GM18868 (cell line): Measurements from ENCODE around the gene GIPC2.
A peak's percentile ranks its signal among the peaks of the same experiment; 100 is the strongest.
"Not testable (repeated sequence)": the region's sequence is repeated elsewhere in the genome, so short reads cannot be mapped to it uniquely, and the experiment has no call there.

Source experiments
- ATAC-seq: cut with Tn5 transposase; IDR thresholded peaks from one replicate; pipeline ENCODE4 v1.9.1; 2021; ENCODE audit warnings: mild to moderate bottlenecking, moderate library complexity; ENCODE audit not compliant: unreplicated experiment

GIPC2 gene

DNA sequence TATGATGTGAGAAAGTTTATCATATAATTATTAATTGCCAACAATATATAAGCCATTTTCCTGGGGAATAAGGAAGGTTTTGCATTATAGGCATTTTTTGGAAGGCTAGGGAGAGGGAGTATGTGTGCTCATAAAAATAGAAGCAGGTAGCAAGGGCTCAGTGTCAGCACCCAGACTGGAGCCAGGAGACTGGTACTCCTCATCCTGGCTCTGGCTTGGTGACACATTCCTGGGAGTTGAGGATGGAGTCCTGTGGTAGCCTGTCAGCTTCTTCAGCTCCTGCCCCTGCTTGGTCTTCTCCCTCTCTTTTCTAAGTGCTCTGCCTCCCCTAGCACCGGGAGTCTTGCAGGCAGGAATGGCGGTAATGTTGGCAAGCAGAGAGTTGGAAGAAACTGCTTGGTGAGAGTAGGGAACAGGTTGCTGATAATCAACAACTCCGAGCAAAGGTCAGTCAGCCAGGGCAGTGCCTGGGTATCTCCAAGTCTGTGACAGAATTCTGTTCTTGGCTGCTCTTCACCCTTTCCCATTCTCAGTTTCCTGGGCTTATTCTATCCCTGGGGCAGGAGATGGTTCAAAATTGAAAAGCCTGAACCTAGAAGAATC is 23.0 kb downstream of the GIPC2 start:
- no peak for ATAC-seq

DNA sequence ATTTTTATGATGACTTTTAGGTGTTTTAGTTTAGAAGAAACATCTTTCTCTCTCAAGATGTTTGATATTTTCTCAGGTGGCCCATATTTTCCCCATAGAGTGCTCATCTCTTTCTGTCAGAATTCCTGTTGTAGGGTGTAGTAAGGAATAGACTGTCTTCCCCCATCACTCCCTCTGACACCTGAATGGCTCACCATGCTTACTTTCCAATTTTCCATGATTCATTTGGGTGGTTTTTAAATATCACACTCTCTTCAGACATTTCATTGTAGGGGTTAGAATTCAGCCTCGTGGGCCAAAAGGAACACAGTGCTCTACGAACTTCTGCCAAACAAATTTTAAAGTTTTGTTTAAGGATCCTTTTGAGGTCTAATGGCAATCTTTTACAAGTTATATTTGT is 24.0 kb downstream of the GIPC2 start:
- no peak for ATAC-seq

DNA sequence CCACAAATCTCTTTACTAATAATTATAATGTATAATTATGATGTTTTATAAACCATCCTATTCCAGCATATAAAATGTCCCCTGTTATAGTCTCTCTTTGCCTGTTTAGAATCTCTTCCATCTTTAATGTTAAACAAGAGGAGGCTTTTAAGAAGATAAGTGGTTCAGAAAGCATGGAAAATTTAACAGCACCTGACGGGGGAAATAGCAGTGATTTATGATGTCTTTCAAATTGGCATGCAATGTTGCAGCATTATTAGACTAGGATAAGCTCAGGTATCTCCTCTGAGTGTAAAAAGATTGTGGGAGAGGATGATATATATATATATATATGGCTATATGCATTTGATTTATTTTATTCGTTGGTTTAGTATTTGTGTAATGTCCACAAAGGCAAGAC is 24.4 kb downstream of the GIPC2 start:
- ATAC-seq, result no peak

DNA sequence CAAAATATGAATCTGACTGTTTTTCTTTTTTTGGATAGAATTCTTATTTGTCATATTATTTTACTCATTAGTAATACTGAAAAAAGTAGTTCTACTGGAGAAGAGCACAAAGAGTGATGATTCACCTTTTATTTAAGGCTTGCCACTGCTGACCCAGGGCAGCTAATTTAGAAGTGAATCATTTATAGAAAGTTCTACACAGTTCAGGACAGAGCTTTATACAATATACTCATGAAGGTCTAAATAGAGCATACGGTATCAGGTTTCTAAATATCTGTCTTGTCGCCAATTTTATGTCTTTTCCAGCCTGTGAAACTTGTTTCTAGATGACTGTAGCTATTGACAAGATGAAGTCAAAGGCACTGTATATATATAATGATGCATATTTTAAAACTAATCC is 25.0 kb downstream of the GIPC2 start:
- peak; percentile 94 for ATAC-seq

DNA sequence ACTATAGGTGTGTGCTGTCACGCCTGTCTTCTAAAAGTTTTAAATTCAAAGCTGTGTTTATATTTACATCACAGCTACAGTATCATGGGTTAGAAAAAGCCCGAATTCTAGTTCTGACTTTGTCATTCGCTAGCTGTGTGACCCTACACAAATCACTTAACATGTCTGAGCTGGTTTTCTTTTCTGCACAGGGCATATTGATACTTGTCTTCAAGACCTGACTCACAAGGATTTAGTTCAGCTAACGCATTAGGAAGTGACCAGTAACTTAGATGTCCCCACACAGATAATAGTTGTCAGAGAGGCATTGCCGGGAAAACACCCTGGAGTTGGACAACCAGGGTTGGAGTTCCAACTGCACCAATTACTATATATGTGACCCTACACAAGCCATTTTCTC is 25.9 kb downstream of the GIPC2 start:
- ATAC-seq, result no peak

DNA sequence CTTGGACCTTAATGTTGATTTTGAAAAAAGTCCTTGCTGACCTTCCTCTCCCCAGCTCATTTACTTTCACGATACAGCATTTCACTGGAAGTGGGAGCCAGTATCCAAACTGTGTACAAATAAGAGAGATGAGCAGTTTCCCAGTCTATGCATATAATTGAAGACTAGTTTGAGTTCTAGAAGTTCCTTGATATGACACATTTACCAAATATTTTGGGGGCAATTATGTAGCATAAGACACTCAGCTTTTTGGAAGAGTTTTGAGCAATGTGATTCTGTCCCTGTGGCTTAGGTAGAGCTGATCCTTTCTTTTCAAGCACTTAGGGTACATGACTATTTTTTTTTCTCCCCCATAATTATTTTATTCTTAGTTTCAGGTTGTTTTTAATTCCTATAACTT is 26.4 kb downstream of the GIPC2 start:
- ATAC-seq, result no peak

DNA sequence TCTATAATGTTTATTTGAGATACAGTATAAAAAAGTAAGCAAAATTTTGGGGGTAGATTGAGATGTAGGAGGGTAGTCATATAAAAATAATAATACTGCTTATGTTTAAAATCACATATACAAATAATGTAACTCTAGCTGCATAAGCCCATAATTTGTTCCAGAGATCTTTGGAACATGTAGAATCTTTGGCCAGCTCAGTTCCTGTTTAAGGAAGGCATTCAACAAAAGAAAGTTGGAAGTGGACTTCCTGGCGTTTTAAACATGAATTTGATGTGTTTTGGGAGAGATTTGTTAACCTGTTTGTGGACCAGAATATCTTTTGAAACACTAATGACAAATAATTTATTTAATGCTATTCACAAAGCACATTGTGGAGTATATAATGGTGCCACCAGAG is 27.7 kb downstream of the GIPC2 start:
- no peak for ATAC-seq

DNA sequence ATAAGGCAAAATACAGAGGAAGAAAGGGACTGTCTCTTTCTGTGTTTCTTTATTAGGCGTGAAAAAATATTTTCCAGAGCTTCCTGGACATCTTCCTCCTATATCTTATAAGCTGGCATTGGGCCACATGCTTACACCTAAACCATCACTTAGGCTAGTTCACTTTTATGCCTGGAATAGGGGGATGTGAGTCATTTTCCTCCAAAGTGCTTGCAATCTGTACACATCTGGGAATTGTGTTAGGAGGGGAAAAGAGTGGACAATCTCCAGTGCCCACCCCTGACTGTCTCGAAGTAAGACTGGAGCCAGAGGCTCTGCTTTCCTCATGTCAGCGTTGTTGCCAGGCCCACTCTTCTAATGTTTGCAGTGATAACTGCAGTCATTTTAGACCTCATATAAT is 29.9 kb downstream of the GIPC2 start:
- no peak for ATAC-seq

DNA sequence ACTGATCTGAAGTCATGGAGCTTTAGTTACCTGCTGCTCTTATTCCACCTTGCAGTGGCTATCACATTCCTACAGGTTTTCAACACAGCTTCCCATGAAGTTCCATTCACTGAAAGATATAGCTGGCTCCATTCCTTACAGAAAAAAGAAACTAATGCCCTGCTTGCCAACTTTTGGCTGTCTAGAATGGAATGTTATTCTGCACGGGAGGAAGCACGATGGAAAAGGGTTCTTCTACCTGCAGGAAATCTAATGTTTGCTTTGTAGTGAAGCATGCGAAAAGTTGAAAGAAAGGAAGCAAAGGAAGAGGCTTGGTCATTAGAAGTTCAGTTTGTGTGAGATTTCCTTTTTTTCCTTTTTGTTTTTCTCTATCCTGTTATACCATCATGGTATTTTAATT is 32.6 kb downstream of the GIPC2 start:
- no peak for ATAC-seq

DNA sequence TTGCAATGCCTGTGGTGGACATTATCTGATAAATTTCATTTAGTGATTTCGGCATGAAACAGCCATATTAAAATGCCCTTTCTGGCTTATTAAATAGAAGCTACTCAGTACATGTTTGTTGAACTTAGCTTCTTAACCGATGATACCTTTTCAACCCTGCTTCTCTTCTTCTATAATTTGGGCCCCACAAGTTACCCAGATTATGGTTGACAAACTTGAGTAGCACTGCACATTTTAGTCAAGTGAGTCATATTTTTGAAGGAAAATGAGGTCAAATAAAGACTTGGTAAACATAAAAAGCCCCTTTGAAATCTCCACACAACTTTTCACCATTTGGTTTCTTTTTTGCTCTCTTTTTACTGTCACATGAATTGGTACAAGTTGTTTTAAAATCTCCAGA is 33.8 kb downstream of the GIPC2 start:
- no peak for ATAC-seq

DNA sequence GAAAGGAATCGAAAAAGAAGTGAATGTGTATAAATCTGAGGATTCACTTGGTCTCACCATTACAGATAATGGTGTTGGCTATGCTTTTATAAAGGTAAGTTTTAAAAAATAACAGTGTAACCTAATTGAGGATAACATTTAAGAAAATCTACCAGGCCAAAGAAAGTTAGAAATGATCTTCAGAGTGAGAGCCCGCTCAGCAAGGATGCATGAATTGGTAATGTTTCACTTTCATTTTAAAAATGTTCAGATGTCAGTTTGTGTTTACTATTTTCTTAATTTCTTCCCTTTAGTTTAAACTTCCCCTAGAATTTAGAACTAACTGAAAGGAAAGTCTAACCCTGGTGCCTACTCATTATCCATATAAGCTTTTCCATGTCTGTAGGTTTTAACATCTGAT is 35.0 kb downstream of the GIPC2 start:
- ATAC-seq, result no peak

DNA sequence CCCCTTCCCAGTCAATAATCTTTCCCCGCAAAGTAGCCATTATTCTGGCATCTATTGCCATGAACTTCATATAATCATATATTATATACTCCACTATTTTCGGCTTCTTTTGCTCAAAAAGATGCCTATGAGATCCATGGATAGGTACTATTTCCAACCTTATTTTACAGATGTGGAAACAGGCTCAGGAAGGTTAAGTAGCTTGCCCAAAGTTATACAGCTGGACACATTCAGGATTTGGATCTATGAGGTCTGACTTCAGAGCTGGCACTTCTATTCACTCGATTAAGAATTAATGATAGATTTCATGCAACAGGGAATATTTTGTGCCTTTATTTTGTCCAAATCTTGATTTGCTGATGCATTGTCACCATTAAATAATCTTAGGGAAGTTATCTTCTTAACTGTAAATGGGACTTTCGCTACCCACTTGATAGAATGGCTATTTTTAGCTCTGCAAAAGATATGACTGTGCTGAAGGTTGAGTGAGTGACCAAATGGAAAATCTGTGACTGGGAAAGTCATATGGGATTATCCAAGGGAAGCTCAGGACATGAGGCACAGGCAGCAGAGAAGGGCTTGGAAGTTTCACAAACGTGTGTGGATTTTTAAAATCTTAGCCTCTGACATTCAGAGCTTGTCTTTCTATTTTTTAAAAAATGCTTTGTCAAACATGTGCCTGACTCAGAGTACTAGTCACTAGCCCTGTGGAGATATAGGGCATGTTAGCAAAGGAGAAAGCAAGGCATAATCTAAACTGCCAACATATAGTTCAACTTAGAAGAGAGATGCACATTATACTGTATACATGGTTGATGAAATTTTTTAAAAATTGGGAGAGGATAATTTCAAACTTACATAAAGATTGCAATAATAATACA is 36.5 kb downstream of the GIPC2 start:
- ATAC-seq, result no peak

DNA sequence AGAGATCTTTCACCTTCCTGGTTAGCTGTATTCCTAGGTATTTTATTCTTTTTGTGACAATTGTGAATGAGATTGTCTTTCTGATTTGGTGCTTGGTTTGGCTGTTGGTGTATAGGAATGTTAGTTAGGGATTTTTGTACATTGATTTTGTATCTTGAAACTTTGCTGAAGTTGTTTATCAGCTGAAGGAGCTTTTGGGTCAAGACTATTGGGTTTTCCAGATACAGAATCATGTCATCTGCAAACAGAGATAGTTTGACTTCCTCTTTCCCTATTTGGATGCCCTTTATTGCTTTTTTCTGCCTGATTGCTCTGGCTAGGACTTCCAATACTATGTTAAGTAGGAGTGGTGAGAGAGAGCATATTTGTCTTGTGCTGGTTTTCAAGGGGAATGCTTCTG is 38.9 kb downstream of the GIPC2 start:
- not testable (repeated sequence) for ATAC-seq

DNA sequence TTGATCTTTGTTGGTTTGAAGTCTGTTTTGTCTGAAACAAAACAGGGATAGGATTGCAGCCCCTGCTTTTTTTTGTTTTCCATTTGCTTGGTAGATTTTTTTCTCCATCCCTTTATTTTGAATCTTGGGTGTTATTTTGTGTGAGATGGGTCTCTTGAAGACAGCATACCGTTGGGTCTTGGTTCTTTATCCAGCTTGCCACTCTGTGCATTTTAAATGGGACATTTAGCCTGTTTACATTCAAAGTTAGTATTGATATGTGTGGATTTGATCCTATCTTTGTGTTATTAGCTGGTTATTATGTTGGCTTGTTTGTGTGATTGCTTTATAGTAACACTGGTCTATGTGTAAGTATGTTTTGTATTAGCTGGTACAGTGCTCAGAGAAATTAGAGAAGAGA is 40.9 kb downstream of the GIPC2 start:
- no peak for ATAC-seq

DNA sequence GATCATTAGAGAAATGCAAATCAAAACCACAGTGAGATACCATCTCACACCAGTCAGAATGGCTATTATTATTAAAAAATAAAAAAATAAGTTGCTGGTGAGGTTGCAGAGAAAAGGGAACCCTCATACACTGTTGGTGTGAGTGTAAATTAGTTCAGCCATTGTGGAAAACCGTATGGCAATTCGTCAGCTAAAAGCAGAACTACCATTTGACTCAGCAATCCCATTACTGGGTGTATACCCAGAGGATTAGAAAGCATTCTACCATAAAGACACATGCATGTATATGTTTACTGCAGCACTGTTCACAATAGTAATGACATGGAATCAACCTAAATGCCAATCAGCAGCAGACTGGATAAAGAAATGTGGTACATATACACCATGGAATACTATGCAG is 42.2 kb downstream of the GIPC2 start:
- peak; percentile 72 for ATAC-seq

DNA sequence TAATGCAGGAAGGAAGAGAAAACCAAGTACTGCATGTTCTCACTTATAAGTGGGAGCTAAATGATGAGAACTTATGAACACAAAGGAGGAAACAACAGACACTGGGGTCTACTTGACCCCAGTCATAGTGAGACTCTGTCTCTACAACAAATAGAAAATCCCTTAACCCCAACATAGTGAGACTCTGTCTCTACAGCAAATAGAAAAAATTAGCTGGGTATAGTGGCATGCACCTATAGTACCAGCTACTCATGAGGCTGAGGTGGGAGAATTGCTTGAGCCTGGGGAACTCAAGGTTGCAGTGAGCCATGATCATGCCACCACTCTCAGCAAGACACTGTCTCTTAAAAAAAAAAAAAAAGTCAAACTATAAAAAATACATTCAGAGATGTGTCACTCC is 42.7 kb downstream of the GIPC2 start:
- peak; percentile 68 for ATAC-seq

DNA sequence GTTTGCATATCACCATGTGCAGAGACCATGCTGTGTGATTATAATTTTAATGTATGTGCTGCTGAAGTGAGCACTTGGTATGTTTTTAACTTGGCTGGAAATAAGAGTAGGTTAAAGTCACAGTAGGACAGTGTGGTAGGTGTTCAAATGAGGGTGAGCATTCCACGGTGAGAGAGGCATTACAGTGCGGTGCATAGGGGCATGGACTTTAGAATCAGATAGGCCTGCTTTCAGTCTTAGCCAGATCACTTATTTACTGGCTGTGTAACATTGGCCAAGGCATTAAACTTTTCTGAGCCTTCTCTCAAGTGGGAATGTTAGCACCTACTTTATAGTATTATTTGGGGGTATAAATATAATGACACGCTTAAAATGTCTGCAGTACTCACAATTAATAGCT is 43.2 kb downstream of the GIPC2 start:
- no peak for ATAC-seq

DNA sequence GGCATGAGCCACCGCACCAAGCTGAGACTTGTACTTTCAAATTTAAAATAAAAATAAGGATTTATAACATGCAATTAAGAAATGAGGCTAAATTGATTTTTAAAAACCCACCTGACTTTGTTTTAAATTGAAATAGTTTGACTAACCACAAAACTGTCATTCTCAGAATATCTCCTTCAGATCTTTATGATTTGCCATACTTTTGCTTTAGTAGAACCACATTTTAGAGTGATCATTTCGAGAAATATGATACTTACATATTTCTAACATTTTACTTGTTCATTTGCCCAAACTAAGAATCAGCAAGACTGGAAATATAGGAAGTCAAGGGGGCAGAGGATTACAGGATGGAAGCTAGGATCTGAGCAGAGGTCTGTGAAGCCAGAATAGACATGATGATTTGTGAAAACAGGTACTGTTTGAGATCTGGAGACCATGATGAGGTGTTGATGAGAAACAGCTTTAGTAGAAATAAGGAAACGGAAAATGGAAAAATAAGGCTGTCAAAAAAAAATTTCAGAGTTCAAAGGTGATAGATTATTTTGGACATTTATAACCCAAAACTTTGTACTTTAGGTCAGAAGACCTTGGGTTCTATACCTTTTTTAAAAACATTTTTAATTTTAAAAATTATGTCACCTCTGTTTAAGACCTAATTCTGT is 44.8 kb downstream of the GIPC2 start:
- ATAC-seq, result no peak

DNA sequence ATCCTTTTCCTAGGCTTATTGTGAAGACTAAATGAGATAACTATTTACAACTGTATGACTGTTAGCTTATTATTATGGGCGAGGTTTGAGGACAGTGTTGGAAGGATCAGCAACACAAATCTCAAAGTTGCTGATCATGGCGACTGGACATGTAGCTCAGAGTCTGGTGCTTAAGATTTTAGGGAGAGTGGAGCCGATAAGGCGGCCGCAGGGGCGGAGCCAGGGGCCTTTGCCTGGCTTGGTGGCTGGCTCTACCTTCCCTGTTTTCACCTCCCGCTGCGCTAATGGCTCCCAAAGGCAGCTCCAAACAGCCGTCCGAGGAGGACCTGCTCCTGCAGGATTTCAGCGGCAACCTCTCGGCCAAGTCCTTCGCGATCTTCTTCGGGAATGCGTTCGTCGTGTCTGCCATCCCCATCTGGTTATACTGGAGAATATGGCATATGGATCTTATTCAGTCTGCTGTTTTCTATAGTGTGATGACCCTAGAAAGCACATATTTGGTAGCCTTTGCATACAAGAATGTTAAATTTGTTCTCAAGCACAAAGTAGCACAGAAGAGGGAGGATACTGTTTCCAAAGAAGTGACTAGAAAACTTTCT is 45.5 kb downstream of the GIPC2 start:
- ATAC-seq, result no peak

DNA sequence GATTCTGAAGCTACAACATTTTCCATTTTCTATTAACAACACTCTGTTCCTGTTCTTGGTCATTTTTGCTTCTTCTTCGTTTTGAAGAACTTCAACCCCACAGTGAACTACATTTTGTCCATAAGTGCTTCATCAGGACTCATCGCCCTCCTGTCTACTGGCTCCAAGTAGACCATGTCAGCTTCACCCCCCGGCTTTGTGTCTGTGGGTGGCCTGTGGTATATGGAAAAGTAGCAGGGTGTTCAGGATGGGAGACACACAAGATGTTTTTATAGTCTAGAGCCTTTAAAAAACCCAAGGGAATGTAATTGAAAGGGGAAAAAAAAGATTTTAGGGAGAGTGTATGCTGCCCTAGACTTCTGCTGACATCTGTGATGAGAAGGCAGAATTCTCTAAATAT is 46.1 kb downstream of the GIPC2 start:
- no peak for ATAC-seq

DNA sequence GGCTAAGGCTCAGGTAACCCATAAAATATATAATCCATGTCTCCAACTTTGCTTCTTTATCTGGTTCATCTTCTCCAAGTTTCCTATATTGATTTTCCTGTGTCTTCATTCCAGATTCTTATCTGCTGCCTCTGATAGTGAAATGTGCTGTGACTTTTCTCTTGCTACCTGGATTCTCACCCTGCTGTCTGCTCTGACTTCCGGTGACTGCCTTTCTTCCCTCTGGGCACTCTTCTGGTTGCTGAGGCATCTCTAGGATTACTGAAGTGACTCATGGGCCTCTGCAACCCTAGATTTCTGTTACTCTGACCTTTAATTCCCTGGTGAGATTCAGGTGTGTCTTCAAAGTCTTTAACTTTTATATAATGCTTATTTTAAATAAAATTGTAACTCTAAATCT is 46.9 kb downstream of the GIPC2 start:
- no peak for ATAC-seq

DNA sequence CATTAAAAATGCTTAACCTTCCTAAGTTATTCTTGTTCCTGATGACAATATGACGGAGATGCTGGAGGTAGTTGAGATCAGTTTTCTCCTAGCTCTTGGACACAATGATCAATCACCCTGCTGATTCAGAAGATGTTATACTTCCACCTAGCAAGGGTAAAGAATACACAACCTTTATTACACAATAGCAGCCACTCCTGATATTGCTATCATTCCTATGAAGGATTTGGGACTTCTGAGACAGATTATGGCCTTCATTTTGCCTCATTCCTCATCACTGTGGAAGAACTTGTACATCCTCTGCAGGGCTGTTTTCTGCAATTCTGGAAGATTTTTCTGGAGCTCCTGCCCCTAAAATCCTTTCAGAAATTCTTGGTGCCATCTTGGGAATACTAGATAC is 47.8 kb downstream of the GIPC2 start:
- ATAC-seq, result no peak
